Esophagus squamous epithelium (tissue), 5 donors: ENCODE measurements around the gene LEFTY1. TPM values are rescaled to one million over a fixed set of nuclear protein-coding genes. Genes with fewer than 3 reads are reported as not detected.
"Not testable (repeated sequence)": the region's sequence is repeated elsewhere in the genome, so short reads cannot be mapped to it uniquely, and the experiment has no call there.

Experiments used
- DNase-seq: peaks from one replicate; lab custom pipeline; 2025; lab: John Stamatoyannopoulos, UW
- H3K27ac ChIP-seq, 4 donors: fragments of 200-600 bp; sonication (generic); one replicate each; pipeline ENCODE4 v1.5.1; 2016 to 2019; ENCODE audit warnings: mild to moderate bottlenecking in 1 of 4
- H3K27me3 ChIP-seq, 4 donors: fragments of 200-600 bp; sonication (generic); 1 replicate in 3 of 4; 2 replicates in 1 of 4; pipeline versions ENCODE4 v1.5.1 to v1.6.0; 2017 to 2021; ENCODE audit warnings: antibody characterized with exemption in 1 of 4
- H3K36me3 ChIP-seq, 3 donors: fragments of 200-600 bp; sonication (generic); one replicate each; pipeline ENCODE4 v1.5.1; 2016 to 2019
- H3K4me1 ChIP-seq, 3 donors: fragments of 200-600 bp; sonication (generic); one replicate each; pipeline ENCODE4 v1.5.1; 2017 to 2019
- H3K4me3 ChIP-seq, 4 donors: fragments of 200-600 bp; sonication (generic); 1 replicate in 3 of 4; 2 replicates in 1 of 4; pipeline ENCODE4 v1.5.1; 2016 to 2019; ENCODE audit warnings: mild to moderate bottlenecking in 2 of 4, moderate library complexity in 1 of 4
- H3K9me3 ChIP-seq, 3 donors: fragments of 200-600 bp; sonication (generic); one replicate each; pipeline ENCODE4 v1.5.1; 2016 to 2019
- POLR2A ChIP-seq, 4 donors: fragments of 450-650 bp; IDR thresholded peaks; one replicate each; pipeline ENCODE4 v1.6.1; 2017; ENCODE audit warnings: antibody characterized with exemption in 4 of 4, mild to moderate bottlenecking in 4 of 4, moderate library complexity in 3 of 4
- WGBS, 2 donors: methylation state at CpG; one replicate each; pipeline ENCODE4 v1.1.5; 2018; 5-methylcytosine and 5-hydroxymethylcytosine counted together
- intact Hi-C: fragments of 100-400 bp; cut with DNase I; formaldehyde crosslinking; loops from one replicate; pipeline ENCODE4 v1.15.0; 2022
- total RNA-seq, 4 donors: library from RNA; depleted of rRNA; stranded (reverse); fragments of >200 nt; gene quantifications; one replicate each; pipeline ENCODE4 v1.1.0, GENCODE V29; 2016
- TF ChIP-seq, protein P1 (sequence below), 6 experiments: fragments of 450-650 bp in 4 of 6; fragments of 200-600 bp in 2 of 6; sonication (generic) in 2 of 6; IDR thresholded peaks; one replicate each; pipeline ENCODE4 v1.5.1; 2016 to 2019; ENCODE audit warnings: antibody characterized with exemption in 6 of 6, mild to moderate bottlenecking in 4 of 6, moderate library complexity in 4 of 6
- donor health status: DM: yes; HTN: yes; CAD: no.

Gene LEFTY1
- total RNA-seq, 4 donors from 2014 or later, result not detected

DNA sequence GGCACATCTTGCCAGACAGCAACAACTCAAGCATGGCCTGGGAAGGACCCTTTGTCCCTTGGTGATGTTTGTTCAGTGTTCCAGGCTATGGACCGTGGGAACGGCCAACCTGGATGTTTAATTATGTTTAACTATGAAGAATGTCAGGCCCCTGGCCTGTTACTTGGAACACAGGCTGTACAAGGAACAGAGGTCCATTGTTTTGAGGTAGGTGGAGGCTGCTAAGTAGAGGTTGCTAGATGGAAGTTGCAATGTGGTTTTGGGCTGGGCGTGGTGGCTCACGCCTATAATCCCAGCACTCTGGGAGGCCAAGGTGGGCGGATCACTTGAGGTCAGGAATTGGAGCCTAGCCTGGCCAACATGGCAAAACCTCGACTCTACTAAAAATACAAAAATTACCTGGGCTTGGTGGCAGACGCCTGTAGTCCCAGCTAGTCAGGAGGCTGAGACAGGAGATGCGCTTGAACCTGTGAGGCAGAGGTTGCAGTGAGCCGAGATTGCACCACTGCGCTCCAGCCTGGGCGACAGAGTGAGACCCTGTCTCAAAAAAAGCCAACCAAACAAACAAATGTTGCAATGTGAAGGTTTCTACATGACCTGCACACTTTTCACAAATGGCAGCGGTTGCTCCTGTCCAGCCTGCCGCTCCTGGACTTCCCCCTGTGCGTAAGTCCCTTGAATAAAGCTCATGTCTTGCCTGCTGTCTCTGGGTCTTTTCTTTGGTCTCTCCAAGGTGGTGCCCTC is 2.5 kb upstream of the LEFTY1 start:
- TF ChIP-seq POLR2A (IDR thresholded peaks at IDR 0.05), result no peak
- TF ChIP-seq, protein P1, sequence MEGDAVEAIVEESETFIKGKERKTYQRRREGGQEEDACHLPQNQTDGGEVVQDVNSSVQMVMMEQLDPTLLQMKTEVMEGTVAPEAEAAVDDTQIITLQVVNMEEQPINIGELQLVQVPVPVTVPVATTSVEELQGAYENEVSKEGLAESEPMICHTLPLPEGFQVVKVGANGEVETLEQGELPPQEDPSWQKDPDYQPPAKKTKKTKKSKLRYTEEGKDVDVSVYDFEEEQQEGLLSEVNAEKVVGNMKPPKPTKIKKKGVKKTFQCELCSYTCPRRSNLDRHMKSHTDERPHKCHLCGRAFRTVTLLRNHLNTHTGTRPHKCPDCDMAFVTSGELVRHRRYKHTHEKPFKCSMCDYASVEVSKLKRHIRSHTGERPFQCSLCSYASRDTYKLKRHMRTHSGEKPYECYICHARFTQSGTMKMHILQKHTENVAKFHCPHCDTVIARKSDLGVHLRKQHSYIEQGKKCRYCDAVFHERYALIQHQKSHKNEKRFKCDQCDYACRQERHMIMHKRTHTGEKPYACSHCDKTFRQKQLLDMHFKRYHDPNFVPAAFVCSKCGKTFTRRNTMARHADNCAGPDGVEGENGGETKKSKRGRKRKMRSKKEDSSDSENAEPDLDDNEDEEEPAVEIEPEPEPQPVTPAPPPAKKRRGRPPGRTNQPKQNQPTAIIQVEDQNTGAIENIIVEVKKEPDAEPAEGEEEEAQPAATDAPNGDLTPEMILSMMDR (IDR thresholded peaks at IDR 0.05), result no peak
- H3K9me3 ChIP-seq, result no peaks in the 10 kb centered on the region
- H3K27me3 ChIP-seq, result peaks cover 0 to 11% (median 0%) of the 10 kb centered on the region in 4 donors
- intact Hi-C loops, result no loop called here
- no peak overlapping the region for H3K27ac ChIP-seq
- no peaks in the 10 kb centered on the region for H3K36me3 ChIP-seq
- peaks cover 0 to 6% (median 0%) of the 10 kb centered on the region in 3 donors for H3K4me1 ChIP-seq
- no peak overlapping the region for H3K4me3 ChIP-seq
- 75 to 89% methylated on average over 8 to 14 of the region's 14 CpGs for WGBS, 2 donors
- no peak for DNase-seq

DNA sequence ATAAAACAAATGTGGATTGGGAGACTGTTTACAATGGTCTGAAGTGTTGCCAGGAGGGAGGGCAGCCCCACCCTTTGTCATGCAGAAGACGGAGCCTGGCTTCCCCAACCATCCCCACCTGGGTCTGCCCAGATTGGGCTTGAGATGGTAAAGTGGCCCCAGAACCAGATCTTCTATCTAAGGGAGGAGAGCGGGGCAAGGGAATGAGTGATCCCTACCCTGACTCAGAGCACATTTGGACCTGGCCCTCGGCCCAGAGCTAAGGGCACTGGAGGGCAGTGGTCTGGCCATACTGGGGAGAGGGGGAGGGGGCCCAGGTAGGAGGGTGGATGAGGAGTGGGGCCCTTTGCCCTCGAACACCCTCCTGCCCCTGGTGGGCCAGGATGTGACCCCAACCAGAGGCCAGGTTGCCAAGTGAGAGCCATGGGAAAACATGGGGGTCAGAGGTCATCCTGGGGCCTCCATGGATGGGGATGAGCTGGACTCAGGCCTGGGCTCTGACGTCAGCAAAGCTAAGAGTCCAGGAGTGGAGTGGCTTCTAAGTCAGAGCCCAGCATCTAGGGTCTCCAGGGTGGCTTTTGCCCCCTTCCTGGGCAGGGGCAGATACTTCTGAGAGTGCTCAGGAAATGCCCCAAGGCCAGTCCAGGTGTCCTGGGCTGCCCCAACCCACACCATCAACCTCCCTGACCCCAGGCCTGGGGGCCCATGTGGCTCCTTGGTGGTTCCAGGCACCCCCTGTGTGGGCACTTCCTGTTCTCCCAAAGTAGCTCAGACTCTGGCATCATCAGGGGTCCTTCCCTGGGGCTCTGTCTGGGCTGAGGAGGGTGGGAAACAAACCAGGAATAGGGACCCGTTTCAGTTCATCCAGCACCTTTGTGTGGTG is 1.6 kb upstream of the LEFTY1 start:
- no peaks in the 10 kb centered on the region for H3K36me3 ChIP-seq
- H3K27ac ChIP-seq, result peak overlapping the region in 1 of 4 donors; percentile 21
- intact Hi-C loops, result no loop called here

DNA sequence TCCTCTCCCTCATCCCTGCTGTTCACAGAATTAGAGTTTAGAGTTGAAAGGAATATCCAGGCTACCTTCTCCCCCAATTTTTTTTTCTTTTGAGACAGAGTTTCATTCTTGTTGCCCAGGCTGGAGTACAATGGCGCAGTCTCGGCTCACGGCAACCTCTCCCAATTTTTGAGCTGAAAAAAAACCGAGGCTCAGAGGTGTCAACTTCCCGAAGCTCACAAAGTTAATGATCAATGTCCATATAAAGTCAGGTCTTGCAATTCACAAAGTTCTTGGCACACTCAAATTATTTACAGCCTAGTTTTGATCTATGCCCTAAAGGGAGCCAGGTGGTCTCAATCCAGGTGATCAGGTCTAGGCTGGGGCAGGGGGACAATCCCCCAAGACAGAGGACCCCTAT is 797 bp upstream of the LEFTY1 start:
- H3K4me1 ChIP-seq, result peaks cover 0 to 6% (median 0%) of the 10 kb centered on the region in 3 donors
- TF ChIP-seq, protein P1 (IDR thresholded peaks at IDR 0.05), result no peak
- WGBS, 2 donors, result 86% methylated on average over 5 of the region's 5 CpGs

More for the DNA sequence above, 1.6 kb upstream of the LEFTY1 start:
- 55 to 67% methylated on average over 4 of the region's 6 CpGs for WGBS, 2 donors
- Histone ChIP-seq H3K27me3 (peaks cover 0 to 11% (median 0%) of the 10 kb centered on the region in 4 donors), H3K9me3 (no peaks in the 10 kb centered on the region), H3K4me3 (no peak overlapping the region), H3K4me1 (peaks cover 0 to 6% (median 0%) of the 10 kb centered on the region in 3 donors)
- DNase-seq, result no peak
- no peak for TF ChIP-seq POLR2A (IDR thresholded peaks at IDR 0.05)
- TF ChIP-seq, protein P1 (IDR thresholded peaks at IDR 0.05), result no peak

DNA sequence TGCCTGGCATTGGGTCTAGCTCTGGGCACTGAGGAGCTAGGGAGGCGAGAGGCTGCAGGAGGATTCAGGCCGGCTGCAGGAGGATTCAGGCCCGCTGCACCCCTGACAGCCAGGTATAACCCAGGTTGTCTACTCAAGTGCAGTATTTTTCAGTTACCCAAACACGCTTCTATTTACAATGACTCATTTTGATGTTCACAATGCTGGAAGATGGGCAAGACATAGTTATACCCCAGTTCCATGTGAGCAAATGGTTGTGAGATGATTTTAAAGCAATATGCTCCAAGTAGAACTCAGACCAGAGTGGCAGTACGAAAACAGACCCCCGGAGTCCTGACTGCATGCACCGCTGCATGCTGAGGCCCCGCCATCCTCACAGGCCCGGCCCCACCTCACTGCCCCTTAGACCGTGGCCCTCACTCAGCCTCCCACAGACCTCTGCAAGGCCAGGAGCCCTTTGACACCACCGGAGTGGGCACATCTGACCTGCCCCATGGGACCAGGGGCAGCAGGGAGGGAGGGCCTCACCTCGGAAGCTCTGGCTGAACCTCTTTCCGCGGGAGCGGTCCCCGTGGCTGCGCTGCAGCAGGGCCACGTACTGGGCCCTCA is 553 bp downstream of the LEFTY1 start:
- 77 to 86% methylated on average over 4 to 8 of the region's 18 CpGs for WGBS, 2 donors
- intact Hi-C loops, result no loop called here

More for the DNA sequence above, 797 bp upstream of the LEFTY1 start:
- Histone ChIP-seq H3K9me3 (no peaks in the 10 kb centered on the region), H3K36me3 (no peaks in the 10 kb centered on the region), H3K27me3 (peaks cover 0 to 11% (median 0%) of the 10 kb centered on the region in 4 donors), H3K4me3 (no peak overlapping the region), H3K27ac (no peak overlapping the region)
- DNase-seq, result no peak
- intact Hi-C loops, result no loop called here

DNA sequence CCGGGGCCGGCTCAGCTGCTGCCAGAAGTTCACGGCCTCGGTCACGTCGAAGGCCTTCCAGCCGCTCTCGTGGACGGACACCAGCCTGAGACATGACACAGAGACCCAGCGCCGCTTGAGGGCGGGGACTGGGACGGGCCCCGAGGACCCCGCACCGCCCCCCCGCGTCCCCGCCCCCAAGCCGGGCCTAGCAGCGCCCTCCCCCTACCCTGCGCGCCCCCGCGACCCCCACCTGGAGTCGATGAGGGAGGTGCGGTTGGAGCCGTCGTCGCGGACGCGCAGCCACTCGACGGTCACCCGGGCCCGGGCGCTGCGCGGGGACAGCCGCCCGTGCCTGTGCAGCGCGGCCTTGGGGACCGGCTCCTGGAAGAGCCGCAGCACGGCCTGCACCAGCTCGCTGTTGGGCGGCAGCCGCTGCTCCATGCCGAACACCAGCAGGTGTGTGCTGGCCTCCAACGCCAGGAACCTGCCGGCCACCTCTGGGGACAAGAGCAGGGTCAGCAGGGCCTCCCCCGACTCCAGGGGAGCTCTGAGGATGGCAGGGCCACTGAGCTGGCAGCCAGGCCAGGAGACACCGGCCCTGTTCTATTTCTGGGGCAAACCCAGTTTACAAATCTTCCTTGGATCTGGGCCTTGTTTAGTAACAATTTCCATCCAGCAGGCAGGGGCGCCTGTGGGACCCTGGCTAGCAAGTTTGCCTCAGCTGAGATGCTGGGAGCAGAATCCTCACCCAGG is 1.2 kb downstream of the LEFTY1 start:
- peaks cover 0 to 19% (median 4%) of the 10 kb centered on the region in 3 donors for H3K4me1 ChIP-seq
- peaks cover 0 to 11% (median 0%) of the 10 kb centered on the region in 4 donors for H3K27me3 ChIP-seq
- intact Hi-C loops, H3K36me3 ChIP-seq, H3K9me3 ChIP-seq, H3K4me3 ChIP-seq, DNase-seq, H3K27ac ChIP-seq: not testable (repeated sequence)
- WGBS, 2 donors, result no CpG with 5 or more reads among the region's 56 CpGs

More for the DNA sequence above, 553 bp downstream of the LEFTY1 start:
- peaks cover 0 to 12% (median under 1%) of the 10 kb centered on the region in 3 donors for H3K4me1 ChIP-seq
- peaks cover 0 to 11% (median 0%) of the 10 kb centered on the region in 4 donors for H3K27me3 ChIP-seq
- H3K27ac ChIP-seq, result no peak overlapping the region
- H3K36me3 ChIP-seq, result no peaks in the 10 kb centered on the region
- TF ChIP-seq, protein P1 (IDR thresholded peaks at IDR 0.05), result no peak
- no peak for TF ChIP-seq POLR2A (IDR thresholded peaks at IDR 0.05)
- H3K9me3 ChIP-seq, result no peaks in the 10 kb centered on the region
- no peak overlapping the region for H3K4me3 ChIP-seq
- DNase-seq, result no peak
